Colon (tissue), 2 donors: ENCODE measurements around the gene UBE2Q2.
"Not testable (repeated sequence)": the region's sequence is repeated elsewhere in the genome, so short reads cannot be mapped to it uniquely, and the experiment has no call there.

ENCODE experiments used
- FAIRE-seq: peaks from 2 replicates; lab custom pipeline; 2012; peaks lifted over from hg19 to GRCh38; lab: Jason Lieb, UNC
- donor health status: control.
- donor health status: control.

UBE2Q2 gene

DNA sequence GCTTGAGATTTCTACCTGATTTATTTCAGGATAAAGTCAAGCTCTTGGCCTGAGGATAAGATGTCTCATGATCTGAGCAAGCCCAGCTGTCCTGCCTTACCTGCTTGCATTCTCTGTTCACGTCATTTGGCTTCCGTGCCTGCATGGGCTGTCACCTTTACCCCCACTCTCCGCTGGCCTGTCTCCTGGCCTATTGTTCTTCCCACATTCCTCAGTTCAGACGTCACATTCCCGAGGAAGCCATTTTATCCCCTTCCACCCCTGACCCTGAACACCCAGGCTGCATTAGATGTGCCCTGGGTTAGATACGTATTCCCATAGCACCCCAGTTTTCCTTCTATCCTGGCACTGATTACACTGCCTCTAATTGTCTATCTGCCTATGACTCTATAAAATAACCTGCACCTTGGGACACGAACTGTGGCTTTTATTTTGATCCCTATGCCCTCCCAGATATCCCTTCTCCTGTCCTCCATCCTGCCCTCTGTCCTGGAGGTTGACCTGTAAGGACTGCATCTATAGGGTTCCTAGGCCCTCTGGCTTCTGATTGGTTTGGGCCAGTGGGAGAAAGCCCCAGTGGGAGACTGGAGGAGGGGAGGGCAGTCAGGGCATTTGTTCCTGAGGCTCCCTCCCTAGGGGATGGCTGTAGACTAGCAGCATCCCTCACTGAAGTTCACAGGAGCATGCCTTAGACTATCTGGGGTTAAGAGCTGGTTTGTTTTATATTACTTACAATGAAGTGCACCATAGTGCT lies 19.2 kb upstream of the UBE2Q2 start:
- FAIRE-seq: no peak

DNA sequence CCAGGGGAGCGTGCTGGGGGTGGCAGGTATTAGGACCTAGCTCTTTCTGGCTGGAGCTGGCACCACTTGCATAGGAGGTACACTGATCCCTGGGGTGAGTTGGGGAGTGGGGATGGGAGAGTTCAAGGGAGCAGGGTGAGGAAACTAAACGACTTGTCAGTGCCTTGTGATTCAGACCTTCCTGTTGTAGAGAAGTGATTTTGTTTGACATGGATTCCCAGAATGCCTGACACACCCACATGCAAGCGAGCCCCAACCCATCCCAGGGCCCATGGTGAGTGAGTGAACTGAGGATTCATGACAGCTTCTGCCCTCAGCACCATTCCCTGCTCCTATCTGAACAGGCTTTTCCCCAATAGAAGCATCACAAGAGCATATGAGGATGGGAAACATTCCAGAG lies 15.6 kb upstream of the UBE2Q2 start:
- no peak for FAIRE-seq

DNA sequence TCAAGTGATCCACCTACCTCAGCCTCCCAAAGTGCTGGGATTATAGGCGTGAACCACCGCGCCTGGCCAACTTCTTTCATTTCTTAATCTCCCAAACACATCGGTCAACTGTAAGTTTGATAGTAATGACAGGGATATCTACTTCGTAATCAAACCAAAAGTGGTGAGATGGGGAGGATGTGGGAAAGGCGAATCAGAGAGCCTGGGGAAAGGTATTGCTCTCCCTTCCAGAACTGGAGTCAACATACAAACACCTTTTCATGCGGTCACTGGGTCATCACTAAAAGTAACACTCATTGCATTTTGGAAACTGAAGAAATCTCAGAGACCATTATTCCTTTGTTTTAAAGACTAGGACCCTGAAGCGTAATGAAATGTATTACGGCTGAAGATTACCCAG lies 14.8 kb upstream of the UBE2Q2 start:
- FAIRE-seq: no peak

- no peak for FAIRE-seq
Observed at GRCh38 chr15:75830910-75831805, 12.1 kb upstream of the UBE2Q2 start.

DNA sequence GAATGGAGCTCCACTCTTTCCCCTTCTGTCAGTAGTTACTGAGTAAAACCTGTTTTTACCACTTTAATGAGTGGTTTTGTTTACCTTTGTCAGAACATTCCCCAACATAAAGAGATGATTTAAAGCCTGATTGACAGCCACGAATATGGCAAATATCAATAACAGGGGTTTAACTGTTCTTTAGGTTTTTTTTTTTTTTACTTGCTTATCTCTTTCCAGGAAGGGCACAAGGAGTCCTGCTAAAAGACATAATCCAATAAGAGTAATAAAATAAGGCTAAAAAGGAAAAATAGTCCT lies 11.5 kb upstream of the UBE2Q2 start:
- FAIRE-seq: no peak

- no peak for FAIRE-seq
Observed at GRCh38 chr15:75832114-75832513, 11.1 kb upstream of the UBE2Q2 start.

- no peak for FAIRE-seq
Observed at GRCh38 chr15:75834021-75834420, 9.2 kb upstream of the UBE2Q2 start.

- no peak for FAIRE-seq
Observed at GRCh38 chr15:75835990-75836958, 7.0 kb upstream of the UBE2Q2 start.

DNA sequence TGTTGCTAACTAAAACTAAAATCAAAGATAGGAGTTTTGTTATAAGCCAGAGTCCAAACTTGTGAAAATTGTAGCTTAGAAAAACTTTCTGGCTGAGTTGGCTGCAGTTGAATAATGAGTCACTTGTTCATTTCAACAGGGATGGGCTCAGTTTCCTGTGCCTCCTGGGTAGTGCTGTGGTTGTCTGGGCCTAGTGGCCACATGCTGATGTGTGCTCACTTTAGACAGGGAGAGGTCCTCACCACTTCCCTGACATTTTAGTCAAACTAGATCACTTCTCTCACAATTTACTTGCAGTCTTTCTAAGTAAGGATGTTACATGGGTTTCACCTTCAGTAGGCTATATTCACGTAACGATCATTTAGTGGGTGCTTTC lies 6.3 kb upstream of the UBE2Q2 start:
- FAIRE-seq: no peak

DNA sequence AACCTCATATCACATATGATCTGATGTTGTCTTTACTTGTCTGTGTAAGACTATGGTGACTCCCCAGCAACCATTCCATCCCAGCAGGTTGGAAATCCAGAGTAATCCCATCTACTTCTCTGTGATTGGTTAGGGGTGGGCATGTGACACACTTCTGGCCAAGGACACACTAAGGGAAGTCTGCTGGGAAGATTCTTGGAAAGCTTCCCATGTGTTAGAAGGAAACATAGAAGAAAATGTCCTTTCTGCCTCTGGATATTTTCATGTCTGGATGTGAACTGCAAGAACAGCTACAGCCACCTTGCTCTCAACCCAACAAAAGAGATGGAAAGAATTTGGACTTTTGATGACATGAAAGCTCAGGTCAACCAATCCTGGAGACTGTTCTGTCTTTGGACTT lies 2.6 kb upstream of the UBE2Q2 start:
- FAIRE-seq: no peak

DNA sequence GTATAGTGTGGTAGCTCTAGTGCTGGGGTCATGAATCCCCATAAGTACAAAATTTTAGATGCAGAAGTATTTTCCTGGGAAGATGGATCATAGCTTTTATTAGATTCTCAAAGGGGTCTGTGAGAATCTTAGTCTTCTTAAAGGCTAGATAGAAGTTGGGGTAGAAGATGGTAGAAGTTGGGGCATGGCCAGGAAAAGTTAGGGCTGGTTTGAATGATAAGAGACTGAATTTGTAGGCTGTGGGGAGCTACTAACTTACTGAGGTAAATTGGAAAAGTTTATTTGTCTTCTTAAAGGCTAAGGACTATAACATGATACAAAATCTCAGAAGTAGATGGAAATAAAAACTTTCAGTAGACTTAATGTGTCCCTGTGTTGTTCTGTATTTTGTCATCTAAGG lies 1.6 kb upstream of the UBE2Q2 start:
- no peak for FAIRE-seq

GRCh38 chr15:75843678-75844581 lies 683 bp downstream of the UBE2Q2 start:
- no peak for FAIRE-seq

GRCh38 chr15:75844629-75845335 lies 1.5 kb downstream of the UBE2Q2 start:
- no peak for FAIRE-seq

GRCh38 chr15:75849167-75849566 lies 5.9 kb downstream of the UBE2Q2 start:
- FAIRE-seq: no peak

DNA sequence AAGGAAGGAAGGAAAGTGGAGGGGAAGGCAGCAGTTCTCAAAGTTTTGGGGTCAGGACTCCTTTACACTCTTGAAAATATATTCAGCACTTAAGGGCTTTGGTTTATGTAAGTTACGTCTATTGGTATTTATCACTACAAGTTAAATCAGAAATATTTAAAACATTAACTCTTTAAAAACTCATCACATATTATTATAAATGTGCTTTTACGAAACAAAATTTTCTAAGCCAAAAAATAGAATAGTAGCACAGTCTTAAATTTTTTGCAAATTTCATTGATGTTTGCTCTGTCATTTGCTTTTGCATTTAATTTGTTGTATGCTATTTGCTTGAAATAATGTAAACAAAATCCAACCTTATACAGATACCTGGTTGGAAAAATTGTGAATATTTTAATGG lies 7.5 kb downstream of the UBE2Q2 start:
- peak; percentile 38 for FAIRE-seq

DNA sequence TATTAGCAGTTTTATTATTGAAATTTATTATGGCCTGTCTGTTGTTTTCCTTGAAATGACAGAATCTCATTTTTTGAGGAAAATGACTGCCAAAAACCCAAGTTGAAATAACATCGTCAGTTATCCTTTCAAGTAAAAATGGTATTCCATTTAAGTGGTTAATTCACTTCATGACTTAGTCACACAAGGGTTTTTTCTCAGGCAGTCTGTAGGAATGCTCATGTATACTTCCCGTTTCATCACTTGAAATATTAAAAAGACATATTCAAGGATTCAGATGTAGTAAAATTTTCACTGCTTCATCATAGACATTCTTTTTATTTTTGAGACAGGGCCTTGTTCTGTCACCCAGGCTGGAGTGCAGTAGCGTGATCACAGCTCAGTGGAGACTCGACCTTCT lies 8.3 kb downstream of the UBE2Q2 start:
- FAIRE-seq: not testable (repeated sequence)

- FAIRE-seq: no peak
Observed at GRCh38 chr15:75857886-75858285, 14.6 kb downstream of the UBE2Q2 start.

- no peak for FAIRE-seq
Observed at GRCh38 chr15:75861750-75862402, 18.6 kb downstream of the UBE2Q2 start.

DNA sequence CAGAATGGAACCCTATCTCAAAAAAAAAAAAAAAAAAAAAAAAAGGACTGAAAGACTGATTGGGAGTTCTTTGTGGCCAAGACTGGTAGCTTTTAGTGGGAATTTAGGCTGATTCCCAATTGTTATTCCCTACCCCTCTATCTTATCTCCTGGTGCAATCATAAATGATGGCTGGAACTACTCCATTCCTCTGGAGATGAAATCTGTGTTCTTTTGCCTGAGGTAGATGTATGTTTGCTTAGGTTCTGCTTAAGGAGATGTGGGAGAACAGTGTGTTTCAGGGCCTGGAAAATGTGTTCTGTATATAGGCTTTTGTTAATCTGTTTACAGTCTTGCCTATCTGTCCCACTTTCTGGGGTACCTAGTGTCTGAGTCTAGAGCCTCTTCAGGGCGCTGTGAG lies 19.5 kb downstream of the UBE2Q2 start:
- FAIRE-seq: no peak
